Endothelial cell (in vitro differentiated cells): ENCODE measurements around the gene ODAD4. TPM values are rescaled to one million over a fixed set of nuclear protein-coding genes. Genes with fewer than 3 reads are reported as not detected.

ENCODE experiments used
- DNase-seq: peaks from one replicate; pipeline ENCODE4 v3.0.0; 2021; ENCODE audit warnings: low spot score
- H3K27ac Mint-ChIP-seq: one replicate; pipeline ENCODE4 v1.8.0; 2021; ENCODE audit warnings: mixed read lengths, inconsistent platforms; ENCODE audit not compliant: unreplicated experiment
- H3K27me3 Mint-ChIP-seq: one replicate; pipeline ENCODE4 v1.8.0; 2021; ENCODE audit warnings: mild to moderate bottlenecking, moderate library complexity, mixed read lengths, inconsistent platforms; ENCODE audit not compliant: unreplicated experiment
- H3K36me3 Mint-ChIP-seq: one replicate; pipeline ENCODE4 v1.8.0; 2021; ENCODE audit warnings: mild to moderate bottlenecking, low read depth, mixed read lengths, inconsistent platforms; ENCODE audit not compliant: unreplicated experiment
- H3K4me1 Mint-ChIP-seq: one replicate; pipeline ENCODE4 v1.8.0; 2021; ENCODE audit warnings: mild to moderate bottlenecking, mixed read lengths, inconsistent platforms; ENCODE audit not compliant: unreplicated experiment
- H3K4me3 Mint-ChIP-seq: one replicate; pipeline ENCODE4 v1.8.0; 2021; ENCODE audit warnings: mild to moderate bottlenecking, mixed read lengths, inconsistent platforms; ENCODE audit not compliant: unreplicated experiment
- H3K9me3 Mint-ChIP-seq: one replicate; pipeline ENCODE4 v1.8.0; 2021; ENCODE audit warnings: mixed read lengths, inconsistent platforms; ENCODE audit not compliant: unreplicated experiment
- CTCF ChIP-seq: fragments of 200-600 bp; sonication (generic); IDR thresholded peaks from one replicate; pipeline ENCODE4 v1.5.0; 2021; ENCODE audit warnings: antibody characterized with exemption; ENCODE audit not compliant: unreplicated experiment
- total RNA-seq: library from RNA; stranded (reverse); fragmentation: NEBNext Ultra II Directional; extraction: Animal tissue kit (Norgen Biotek cat#: 25700); gene quantifications from one replicate; pipeline ENCODE4 v1.2.1, GENCODE V29; 2021; ENCODE audit not compliant: unreplicated experiment

The ODAD4 gene
- total RNA-seq, 1 donor from 2014 or later, result 2.2 TPM

- no peaks in the 10 kb centered on the region for H3K27me3 Mint-ChIP-seq
- H3K4me1 Mint-ChIP-seq, result peaks cover 7% of the 10 kb centered on the region
- H3K27ac Mint-ChIP-seq, result peak overlapping the region; percentile 8
- TF ChIP-seq CTCF, result no peak
- no peaks in the 10 kb centered on the region for H3K9me3 Mint-ChIP-seq
- DNase-seq, result no peak
- H3K4me3 Mint-ChIP-seq, result no peak overlapping the region
- peaks cover 40% of the 10 kb centered on the region for H3K36me3 Mint-ChIP-seq
Measured at GRCh38 chr17:41988418-41988817, 58.0 kb downstream of the ODAD4 start.

GRCh38 chr17:41989702-41990419, 59.4 kb downstream of the ODAD4 start:
- Mint-ChIP-seq H3K9me3 (no peaks in the 10 kb centered on the region), H3K27me3 (no peaks in the 10 kb centered on the region), H3K36me3 (peaks cover 40% of the 10 kb centered on the region), H3K4me3 (no peak overlapping the region), H3K27ac (no peak overlapping the region), H3K4me1 (peaks cover 7% of the 10 kb centered on the region)
- DNase-seq, result no peak
- TF ChIP-seq CTCF, result no peak

- H3K27me3 Mint-ChIP-seq, result no peaks in the 10 kb centered on the region
- no peak for TF ChIP-seq CTCF
- H3K4me1 Mint-ChIP-seq, result peaks cover 3% of the 10 kb centered on the region
- DNase-seq, result no peak
- no peak overlapping the region for H3K27ac Mint-ChIP-seq
- no peaks in the 10 kb centered on the region for H3K9me3 Mint-ChIP-seq
- peaks cover 45% of the 10 kb centered on the region for H3K36me3 Mint-ChIP-seq
- H3K4me3 Mint-ChIP-seq, result no peak overlapping the region
Measured at GRCh38 chr17:41992576-41992975, 62.2 kb downstream of the ODAD4 start.

GRCh38 chr17:41996855-41997164, 66.4 kb downstream of the ODAD4 start:
- H3K36me3 Mint-ChIP-seq, result peaks cover 45% of the 10 kb centered on the region
- H3K4me3 Mint-ChIP-seq, result no peak overlapping the region
- no peak for TF ChIP-seq CTCF
- H3K9me3 Mint-ChIP-seq, result no peaks in the 10 kb centered on the region
- DNase-seq, result no peak
- H3K27me3 Mint-ChIP-seq, result no peaks in the 10 kb centered on the region
- no peaks in the 10 kb centered on the region for H3K4me1 Mint-ChIP-seq
- no peak overlapping the region for H3K27ac Mint-ChIP-seq

- TF ChIP-seq CTCF, result no peak
- Mint-ChIP-seq H3K9me3 (no peaks in the 10 kb centered on the region), H3K27me3 (no peaks in the 10 kb centered on the region), H3K4me1 (peaks cover 4% of the 10 kb centered on the region), H3K36me3 (peaks cover 36% of the 10 kb centered on the region), H3K27ac (no peak overlapping the region), H3K4me3 (no peak overlapping the region)
- DNase-seq, result no peak
Measured at GRCh38 chr17:41998497-41998896, 68.1 kb downstream of the ODAD4 start.
